Stimulated activated CD4-positive, alpha-beta T cell treated with anti-CD3 and anti-CD28 coated beads, Interleukin-12 subunit alpha, Interleukin-12 subunit beta, amount 100 ng/mL, for 4 hours (primary cell): Measurements from ENCODE around the gene SELENOK.

Source experiments
- DNase-seq: peaks from one replicate; pipeline ENCODE4 v3.0.0-alpha.2; 2020

Gene SELENOK

GRCh38 chr3:53841296-53841695 lies 50.4 kb downstream of the SELENOK start:
- no peak for DNase-seq

- no peak for DNase-seq
Observed at GRCh38 chr3:53837331-53837730, 54.3 kb downstream of the SELENOK start.

- DNase-seq, result no peak
Observed at GRCh38 chr3:53836084-53836872, 55.4 kb downstream of the SELENOK start.

GRCh38 chr3:53835257-53835656 lies 56.4 kb downstream of the SELENOK start:
- no peak for DNase-seq

DNA sequence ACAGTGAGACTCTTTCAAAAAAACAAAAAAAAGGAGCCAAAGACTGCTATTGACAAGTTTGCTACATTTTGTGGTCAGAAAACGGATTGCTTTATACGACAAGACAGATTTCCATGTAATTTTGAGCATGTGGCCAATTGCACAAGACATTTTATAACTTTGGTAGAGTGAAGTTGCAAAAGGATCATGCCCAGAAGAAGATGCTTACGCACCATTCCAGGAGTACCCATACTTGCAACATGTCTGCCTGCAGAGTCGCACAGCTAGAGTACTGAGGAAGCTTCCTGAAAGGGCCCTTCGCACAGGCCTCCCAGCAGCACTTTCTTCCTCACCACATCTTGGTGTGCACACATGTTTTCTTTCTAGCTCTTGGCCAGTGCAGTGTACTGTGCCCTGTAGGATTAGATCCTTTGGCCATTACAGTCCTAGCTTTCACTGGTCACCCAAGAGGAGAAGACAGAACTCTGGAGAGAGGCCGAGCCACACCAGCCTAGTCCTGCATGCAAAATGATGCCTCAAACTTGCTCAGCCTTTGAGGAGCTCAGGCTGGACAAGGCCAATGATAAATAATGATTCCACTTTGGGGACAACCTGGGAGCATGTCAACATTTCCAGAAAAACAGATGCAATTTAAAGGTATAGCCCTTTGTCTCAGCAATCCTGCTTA lies 57.1 kb downstream of the SELENOK start:
- DNase-seq, result no peak
